MM.1S (cell line): ENCODE data around the gene MPC1L.

Experiments
- CTCF ChIP-seq: fragments of 300-600 bp; sonication (generic); IDR thresholded peaks from 2 replicates; pipeline ENCODE4 v1.5.1; 2016; ENCODE audit warnings: antibody characterized with exemption, low read length, mixed read lengths
- EZH2 ChIP-seq: fragments of 300-600 bp; sonication (generic); optimal IDR thresholded peaks from 2 replicates; pipeline ENCODE3; 2017; ENCODE audit warnings: low read depth, mild to moderate bottlenecking, antibody characterized with exemption, low read length, mixed read lengths

GRCh38 chrX:40623139-40623536 is at the start of gene MPC1L:
- TF ChIP-seq CTCF (no peak), EZH2 (no peak)
